Forelimb muscle (tissue), 1 donor: ENCODE data around the gene LEPR. TPM values are rescaled to one million over a fixed set of nuclear protein-coding genes. Genes with fewer than 3 reads are reported as not detected.

Experiments
- DNase-seq: peaks from one replicate; pipeline ENCODE4 v3.0.0-alpha.2; 2013; ENCODE audit warnings: low read depth
- polyA plus RNA-seq: library from polyadenylated mRNA; unstranded; fragments of 120-200 nt; gene quantifications from one replicate; pipeline ENCODE4 v1.2.1, GENCODE V29; 2013; ENCODE audit not compliant: insufficient read length

LEPR gene
- polyA plus RNA-seq, 1 donor, result 7.4 TPM

GRCh38 chr1:65409816-65410326, 10.6 kb upstream of the LEPR start:
- DNase-seq, result no peak

- no peak for DNase-seq
Measured at GRCh38 chr1:65412256-65412983, 8.0 kb upstream of the LEPR start.

- DNase-seq, result no peak
Measured at GRCh38 chr1:65412984-65413375, 7.5 kb upstream of the LEPR start.

GRCh38 chr1:65414538-65414937, 5.9 kb upstream of the LEPR start:
- no peak for DNase-seq

GRCh38 chr1:65416767-65417166, 3.7 kb upstream of the LEPR start:
- DNase-seq, result no peak

- DNase-seq, result no peak
Measured at GRCh38 chr1:65417729-65418128, 2.7 kb upstream of the LEPR start.

GRCh38 chr1:65418522-65419185, 1.8 kb upstream of the LEPR start:
- no peak for DNase-seq

- DNase-seq, result peak; percentile 84
Measured at GRCh38 chr1:65419681-65420589, 533 bp upstream of the LEPR start.

- no peak for DNase-seq
Measured at GRCh38 chr1:65421351-65422025, 1.0 kb downstream of the LEPR start.

GRCh38 chr1:65422241-65423203, 2.1 kb downstream of the LEPR start:
- DNase-seq, result no peak

GRCh38 chr1:65423884-65424572, 3.6 kb downstream of the LEPR start:
- no peak for DNase-seq

GRCh38 chr1:65424573-65424889, 4.1 kb downstream of the LEPR start:
- DNase-seq, result no peak

- no peak for DNase-seq
Measured at GRCh38 chr1:65425006-65425405, 4.5 kb downstream of the LEPR start.

- DNase-seq, result no peak
Measured at GRCh38 chr1:65425697-65426096, 5.2 kb downstream of the LEPR start.

- no peak for DNase-seq
Measured at GRCh38 chr1:65429078-65429477, 8.6 kb downstream of the LEPR start.

- no peak for DNase-seq
Measured at GRCh38 chr1:65429806-65430205, 9.3 kb downstream of the LEPR start.

GRCh38 chr1:65431111-65431705, 10.7 kb downstream of the LEPR start:
- no peak for DNase-seq

GRCh38 chr1:65432918-65433317, 12.4 kb downstream of the LEPR start:
- no peak for DNase-seq

- DNase-seq, result no peak
Measured at GRCh38 chr1:65434255-65434654, 13.8 kb downstream of the LEPR start.

GRCh38 chr1:65434760-65435159, 14.3 kb downstream of the LEPR start:
- DNase-seq, result no peak
